Stimulated activated CD8-positive, alpha-beta memory T cell treated with anti-CD3 and anti-CD28 coated beads, Interleukin-4, amount 100 ng/mL, for 48 hours (primary cell): ENCODE data around the gene DOCK8.

Experiments
- DNase-seq: peaks from one replicate; pipeline ENCODE4 v3.0.0-alpha.2; 2020

The DOCK8 gene

DNA sequence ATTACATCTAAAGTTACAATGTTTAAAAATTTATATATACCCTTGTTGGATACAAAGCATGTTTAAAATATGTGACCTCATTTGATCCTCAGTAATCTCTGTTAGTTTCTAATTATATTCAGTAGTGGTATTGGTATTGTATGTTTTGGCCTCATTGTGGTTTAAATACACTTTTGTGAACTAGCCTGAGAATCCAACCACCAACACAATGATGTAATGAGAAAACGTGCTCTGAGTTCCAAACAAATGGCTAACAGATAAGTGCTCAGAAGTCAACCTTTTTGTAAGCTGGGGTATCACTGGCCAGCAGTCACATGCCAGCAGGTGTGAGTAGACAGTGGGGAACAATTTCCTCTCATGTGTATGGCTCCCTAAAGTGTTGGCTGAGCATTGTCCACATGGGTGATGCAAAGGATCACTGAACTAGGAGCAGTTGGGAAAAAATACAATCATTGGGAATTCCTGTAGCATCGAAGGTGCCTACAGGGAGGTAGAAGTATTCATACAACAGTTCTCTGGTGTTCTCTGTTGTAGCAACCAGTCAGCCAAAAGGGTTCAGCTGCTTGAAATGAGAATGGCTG, 56.1 kb downstream of the DOCK8 start:
- DNase-seq, result no peak

DNA sequence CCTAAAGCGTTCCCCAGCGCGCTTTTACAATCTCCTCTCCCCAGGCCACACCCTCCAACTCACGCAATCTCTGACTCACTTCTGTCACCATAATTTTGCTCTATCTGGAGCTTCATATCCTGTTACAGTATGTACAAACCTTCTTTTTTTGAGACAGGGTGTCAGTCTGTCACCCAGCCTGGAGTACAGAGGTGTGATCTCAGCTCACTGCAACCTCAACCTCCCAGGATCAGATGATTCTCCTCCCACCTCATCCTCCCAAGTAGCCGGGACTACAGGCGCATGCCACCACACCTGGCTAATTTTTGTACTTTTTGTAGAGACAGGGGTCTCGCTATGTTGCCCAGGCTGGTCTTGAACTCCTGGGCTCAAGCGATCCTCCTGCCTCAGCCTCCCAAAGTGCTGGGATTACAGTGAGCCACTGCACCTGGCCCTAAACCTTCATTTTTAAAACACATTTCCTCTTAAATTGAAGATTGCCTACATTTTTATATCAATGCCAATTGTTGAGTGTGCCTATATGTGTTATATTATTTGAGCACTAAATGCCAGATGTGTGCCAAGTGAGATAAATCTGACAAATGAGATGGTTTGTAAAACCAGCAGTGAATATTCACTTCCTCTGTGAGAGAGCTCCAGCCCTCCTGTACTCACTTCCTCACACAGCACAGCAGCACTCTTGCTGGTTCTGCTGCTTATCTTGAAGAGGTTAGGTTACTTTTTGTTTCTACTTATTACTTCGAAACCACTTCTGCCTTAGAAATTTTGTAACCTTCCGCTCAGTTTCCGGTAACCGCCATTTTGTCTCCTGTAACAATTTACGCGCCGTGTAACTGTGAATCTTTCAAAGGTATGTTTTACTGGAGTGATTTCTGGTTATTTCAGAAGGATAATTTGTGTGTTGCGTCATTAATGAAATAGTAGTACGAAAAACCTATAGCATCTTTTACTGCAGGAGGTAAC, 57.9 kb downstream of the DOCK8 start:
- DNase-seq, result peak; percentile 74

DNA sequence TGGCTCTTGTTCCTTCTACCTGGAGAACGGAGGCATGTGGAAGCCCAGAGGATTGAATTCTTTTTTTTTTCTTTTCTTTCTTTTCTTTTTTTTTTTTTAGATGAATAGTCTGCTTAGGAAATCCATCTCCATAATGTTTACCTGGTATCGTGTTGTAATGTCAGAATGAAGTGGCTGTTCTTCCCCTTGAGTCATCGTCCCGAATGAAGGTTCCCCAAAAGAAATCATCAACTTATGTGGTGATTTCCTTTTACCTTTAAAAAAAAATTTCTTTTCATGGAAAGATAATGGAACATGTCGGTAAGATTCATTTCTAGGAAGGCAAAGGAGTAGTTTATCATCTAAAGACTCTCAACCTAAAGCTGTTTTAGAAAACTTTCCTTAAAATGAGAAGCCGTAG, 59.7 kb downstream of the DOCK8 start:
- no peak for DNase-seq

DNA sequence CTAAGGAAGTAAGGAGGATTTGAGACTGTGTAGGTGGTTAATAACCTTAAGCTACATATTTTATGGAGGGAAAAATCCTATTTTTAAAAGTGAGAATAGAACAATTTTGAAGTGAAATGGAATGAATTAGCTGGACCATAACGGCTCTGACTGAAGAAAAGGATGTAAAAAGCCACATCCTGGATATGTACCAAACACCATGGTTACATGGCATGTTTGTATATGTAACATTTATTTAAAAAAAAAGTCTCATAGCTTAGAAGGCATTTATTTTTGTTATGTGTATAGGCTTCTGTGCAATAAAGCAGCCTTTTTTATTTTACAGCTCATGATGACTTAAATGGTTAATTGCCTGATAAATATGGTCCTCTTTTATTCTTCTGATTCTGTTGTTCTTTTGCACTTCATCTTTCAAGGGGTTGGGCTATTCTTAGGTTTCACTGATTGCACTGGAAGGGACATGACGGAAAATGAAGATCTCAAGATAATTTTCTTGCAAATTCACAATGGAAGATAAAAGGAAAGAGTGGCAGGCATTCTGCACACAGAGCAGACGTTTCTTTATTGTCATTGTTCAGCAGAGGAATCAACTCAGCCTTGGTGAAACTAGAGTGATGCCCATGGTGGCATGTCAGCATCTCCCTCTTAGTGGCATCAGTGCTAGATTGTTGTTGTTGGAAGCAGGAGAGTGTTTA, 63.1 kb downstream of the DOCK8 start:
- DNase-seq, result no peak

DNA sequence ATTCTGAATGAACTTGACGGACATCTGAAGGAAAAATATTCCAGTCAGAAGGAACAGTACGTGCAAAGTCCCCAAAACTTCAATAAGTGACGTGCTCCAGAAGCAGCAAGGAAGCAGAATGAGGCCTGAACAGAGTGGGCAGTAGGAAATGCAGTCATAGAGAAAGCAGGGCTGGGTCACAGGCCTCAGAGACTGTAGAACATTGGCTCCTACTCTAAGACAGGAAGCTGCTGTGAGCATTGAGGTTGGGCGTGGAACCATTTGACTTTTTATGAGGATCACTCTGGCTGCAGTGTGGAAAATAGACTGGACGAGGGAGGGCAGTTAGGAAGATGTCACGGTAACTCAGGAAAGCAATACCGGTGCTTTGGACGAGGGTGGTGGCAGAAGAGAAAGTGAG, 64.0 kb downstream of the DOCK8 start:
- DNase-seq, result peak; percentile 59

DNA sequence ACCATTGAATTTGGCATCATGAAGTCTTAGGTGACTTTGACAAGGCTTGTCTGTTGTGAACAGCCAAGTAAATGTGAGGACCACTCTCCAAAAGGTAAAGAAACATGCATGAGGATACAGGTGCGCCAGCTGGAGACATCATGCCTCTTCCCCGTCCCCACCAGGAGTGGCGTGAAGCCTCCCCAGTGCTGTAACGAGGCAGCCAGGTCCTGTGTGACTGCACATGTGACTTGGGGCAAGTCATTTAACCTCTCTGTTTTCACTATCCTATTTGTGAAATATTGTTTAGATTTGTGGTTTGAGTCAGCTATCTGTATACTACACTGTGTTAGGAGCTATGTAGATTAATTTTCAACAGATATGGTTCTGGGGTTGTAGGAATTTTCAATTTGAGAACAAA, 65.0 kb downstream of the DOCK8 start:
- no peak for DNase-seq

DNA sequence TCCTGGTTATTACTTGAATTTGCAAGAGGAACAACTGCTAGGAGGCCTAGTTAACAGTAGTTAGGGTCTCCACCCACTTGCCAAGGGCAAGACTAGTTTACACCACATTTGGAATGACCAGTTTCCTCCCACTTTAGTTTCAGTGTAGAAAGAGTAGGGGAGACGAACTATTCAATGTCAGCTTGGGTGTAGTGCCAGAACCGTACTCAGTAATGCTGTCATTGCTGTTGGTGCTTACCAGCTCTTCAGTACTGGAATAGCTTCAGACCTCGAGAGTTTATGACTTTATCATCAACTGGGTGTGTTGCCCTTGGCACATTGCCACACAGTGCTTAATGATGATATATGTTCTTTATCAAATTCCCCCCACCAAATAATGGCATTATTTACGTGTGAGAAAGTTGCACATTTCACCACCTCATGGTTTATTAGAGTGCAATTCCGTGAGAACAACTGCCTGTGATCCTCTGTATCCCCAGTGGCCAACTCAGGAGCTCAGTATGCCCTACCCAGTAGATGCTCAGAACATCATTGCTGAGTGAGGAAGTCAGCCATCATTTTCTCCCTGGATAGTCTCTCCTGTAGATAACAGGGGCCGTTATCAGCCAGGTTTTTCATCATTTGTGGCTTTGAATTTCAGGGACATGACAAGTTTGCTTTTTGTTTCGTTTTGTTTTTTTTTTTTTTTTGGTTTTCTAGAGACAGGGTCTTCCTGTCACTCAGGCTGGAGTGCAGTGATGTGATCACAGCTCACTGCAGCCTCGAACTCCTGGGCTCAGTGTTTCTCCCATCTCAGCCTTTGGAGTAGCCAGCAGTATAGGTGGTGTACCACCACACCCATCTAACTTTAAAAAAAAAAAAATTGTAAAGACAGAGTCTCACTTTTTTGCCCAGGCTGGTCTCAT, 67.3 kb downstream of the DOCK8 start:
- DNase-seq, result no peak

DNA sequence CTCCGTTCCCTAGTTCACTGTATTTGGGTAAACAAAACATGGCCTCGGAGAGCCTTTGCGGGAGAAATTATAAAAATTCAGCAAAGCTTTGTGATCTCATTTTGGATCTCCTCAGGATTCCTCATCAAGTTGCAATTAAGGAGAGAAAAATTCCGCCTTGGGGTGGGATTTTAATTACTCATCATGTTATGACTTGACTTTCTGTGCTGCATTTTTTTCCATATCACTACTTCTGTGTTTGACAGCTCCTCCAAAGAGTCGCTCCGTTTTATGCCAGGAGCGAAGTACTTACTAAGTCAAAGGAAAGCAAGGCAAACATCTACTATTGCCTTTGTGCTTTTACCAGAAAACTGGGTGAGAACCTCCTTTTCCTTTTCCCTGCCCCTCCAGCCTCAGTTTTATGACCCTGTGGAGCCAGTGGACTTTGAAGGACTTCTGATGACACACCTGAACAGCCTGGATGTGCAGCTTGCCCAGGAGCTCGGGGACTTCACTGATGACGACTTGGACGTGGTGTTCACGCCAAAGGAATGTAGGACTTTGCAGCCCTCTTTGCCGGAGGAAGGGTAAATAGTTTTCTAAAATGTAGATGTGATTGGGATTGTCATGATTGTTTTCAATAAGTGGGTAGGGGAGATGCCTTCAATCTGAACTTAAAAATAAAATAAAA, 71.5 kb downstream of the DOCK8 start:
- no peak for DNase-seq

DNA sequence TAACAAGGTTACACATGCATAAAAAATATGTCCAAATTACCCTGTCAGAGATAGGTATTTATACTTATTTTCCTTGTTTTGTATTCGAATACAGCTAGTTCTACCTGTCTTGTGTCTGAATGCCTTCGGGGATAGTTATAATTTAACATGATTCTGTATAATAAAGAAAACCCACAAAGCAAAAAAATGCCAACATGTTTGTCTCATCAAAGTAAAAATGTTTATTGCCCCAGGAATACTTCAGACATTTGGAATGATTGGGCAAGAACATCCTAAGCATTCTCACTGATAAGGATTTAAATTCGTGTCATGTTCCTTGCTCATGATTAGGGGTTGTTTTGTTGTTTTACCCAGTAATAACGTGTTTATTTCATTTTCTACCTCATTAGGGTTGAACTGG, 74.5 kb downstream of the DOCK8 start:
- no peak for DNase-seq

DNA sequence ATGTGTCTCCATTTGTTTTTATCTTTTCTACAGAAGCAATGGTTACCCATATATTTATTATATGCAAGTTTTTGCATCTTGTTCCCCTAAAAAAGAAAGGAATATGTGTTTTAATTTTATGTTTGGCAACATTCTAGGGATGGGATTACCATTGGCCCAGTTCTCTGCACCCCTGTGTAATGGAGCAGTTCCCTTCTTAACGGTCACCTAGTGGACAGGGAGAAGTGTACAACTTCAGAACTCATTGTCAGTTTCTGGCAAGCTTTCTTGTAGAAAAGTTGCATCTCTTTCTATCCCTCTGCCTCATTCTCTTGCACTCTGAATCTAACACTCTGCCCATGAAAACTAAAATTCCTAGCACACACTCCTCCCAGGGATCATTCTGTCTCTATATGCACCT, 78.2 kb downstream of the DOCK8 start:
- DNase-seq, result no peak

DNA sequence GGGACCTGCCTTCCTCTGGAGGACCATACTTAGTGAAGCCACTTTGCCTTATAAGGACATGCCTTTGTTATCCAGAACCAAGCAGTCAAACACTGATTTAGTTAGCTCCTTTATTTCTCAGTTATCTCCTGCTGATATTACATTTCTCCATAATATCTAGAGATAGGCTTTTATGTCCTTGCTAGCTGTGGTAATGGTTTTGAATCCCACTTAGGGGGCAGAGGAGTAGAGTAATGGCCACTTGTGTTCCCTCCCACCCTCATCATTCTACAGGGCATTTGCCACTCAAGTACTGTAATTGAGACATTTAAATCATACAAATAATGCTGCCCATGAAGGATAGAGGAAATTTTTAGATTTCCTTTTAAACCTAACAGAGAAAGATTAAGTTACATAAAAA, 80.9 kb downstream of the DOCK8 start:
- no peak for DNase-seq

DNA sequence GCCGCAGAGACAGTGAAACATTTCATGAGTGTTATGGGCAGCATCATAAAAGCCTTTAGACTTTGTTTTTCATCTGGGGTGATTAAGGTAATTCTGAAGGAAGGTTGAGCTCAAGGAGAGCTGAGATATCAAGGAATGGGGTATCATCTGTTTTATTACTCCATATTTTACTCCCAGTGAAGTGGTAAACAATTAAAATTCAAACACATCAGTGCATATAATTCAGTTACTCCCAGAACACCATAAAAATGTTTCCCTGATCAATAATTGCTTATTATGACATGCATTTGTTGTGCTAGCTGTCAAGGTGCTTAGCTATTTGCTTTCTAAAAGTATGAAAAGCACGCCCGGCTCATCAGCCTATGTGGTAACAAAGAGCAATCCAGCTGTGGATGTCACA, 81.7 kb downstream of the DOCK8 start:
- DNase-seq, result no peak

DNA sequence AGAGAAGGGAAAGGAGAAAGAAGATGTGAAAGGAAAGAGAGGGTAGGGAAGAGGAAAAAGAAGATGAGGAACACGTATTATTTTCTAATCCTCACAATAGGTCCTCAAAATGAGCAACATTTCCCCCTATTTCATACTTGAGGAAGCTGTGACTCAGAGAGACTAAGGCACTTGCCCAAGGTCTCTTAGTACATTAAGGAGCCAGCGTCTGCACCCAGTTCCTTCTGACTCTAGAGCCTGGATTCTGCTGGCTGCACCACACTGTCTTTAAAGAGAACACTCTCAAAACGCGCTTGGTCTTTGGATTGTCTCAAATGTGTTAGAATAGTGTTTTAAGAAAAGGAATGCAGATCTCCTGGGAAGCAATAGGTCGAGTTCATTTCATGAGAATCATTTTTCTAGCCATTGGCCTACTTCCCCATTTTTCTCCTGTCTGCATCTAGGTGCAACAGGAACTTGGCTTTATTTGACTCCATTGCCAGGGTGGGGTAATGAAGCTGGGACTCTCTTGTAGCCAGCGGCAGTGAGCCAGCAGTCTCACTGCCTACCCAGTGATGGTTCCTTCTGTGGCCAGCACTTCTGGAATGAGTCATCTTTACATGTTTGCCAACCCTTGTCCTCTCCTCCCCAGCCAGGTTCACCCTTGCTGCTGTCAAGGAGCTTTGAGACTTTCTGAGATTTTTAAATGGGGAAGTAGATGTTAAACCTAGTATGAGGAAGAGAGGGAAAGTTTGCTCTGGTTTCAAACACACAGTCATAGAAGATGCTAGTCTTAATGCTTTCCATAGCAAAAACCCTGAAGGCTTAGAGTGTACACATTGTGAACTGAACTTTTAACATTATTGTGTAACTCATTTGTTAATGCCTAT, 82.7 kb downstream of the DOCK8 start:
- no peak for DNase-seq

DNA sequence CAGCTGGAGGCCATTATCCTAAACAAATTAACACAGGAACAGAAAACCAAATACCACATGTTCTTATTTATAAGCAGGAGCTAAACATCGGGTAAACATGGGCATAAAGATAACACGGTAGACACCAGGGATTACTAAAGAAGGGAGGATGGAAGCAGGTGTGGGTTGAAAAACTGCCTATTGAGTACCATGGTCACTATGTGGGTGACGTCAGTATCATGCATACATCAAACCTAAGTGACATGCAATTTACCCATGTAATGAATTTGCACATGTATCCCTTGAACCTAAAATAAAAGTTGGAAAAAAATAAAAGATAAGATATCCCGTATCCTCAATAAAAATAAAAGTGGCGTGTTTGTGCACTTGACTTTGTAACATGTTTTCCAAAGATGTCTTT, 88.8 kb downstream of the DOCK8 start:
- DNase-seq, result no peak

DNA sequence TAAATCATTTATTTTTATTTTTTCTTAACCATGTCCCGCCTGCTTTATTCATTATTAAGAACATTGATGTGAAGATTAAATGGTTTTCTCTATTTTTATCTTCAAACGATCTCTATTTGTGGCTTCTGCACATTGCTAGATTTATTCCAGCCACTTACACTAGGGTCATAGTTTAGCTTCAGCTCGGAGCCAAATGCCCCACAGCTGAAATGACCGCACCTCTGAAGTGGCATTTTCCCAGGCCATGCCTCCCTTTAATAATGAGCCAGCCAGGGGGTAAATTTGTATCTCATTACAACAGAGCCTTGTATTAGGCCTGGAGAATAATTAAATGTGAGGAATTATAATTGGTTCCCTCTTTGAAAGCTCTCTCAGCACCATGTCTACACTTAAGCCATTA, 89.4 kb downstream of the DOCK8 start:
- DNase-seq, result no peak

DNA sequence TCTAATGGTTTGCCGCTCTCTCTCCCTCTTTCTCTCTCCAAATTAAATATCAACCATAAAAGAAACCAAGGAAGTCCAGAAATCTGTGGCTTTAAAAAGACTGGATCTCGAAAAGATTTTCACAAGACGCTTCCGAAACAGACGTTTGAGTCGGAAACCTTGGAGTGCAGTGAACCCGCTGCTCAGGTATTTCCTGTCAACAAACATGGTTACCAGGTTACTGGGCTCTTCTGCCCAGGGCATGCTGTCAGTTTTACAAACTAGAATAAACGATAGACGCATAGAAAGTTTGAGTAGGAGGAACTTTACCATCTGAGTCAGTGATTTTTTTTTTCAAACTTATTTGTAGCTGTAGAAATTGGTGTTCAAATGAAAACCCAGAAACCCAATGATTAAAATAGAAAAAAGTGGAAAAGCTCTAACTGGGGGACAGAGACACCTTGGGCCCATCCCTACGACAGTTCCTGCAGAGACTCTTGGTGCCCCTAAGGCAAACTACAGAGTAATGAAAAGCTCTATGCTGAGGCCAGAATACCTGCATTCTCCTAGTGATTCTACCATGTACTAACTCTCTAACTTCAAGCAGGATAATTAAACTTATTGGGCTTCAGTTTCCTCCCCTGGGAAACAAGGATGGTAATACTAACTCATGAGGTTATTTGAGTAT, 90.0 kb downstream of the DOCK8 start:
- no peak for DNase-seq

DNA sequence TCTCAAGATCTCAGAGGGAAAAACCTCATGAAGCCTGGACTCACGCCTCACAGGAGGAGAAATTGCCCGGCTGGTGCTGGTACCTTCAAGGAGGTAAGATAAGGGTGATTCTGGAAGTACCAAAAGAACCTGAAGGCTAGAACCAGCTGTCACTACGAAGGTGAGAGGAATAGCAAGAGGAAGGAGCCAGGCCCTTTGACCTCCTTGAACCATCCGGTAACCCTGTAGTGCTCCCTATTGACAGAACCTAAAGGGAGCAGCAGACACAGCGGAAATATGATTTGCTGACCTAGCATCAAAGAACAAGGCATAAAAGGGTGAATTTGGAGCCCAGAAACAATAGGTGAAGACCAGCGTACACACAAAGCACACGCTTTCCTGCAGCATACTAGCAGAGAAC, 92.2 kb downstream of the DOCK8 start:
- DNase-seq, result peak; percentile 54

DNA sequence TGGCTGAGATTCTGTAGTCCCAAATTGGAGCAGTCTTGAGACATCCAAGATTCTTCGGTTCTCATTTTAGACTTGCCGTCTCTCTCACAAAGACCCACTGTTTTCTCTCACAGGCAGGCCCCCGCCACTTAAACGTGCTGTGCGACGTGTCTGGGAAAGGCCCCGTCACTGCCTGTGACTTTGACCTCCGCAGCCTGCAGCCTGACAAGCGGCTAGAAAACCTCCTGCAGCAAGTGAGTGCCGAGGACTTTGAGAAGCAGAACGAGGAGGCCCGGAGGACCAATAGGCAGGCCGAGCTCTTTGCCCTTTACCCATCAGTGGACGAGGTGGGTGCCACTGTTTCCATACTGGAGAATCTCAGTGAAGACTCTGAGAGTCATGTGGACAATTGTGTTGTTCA, 97.2 kb downstream of the DOCK8 start:
- no peak for DNase-seq

DNA sequence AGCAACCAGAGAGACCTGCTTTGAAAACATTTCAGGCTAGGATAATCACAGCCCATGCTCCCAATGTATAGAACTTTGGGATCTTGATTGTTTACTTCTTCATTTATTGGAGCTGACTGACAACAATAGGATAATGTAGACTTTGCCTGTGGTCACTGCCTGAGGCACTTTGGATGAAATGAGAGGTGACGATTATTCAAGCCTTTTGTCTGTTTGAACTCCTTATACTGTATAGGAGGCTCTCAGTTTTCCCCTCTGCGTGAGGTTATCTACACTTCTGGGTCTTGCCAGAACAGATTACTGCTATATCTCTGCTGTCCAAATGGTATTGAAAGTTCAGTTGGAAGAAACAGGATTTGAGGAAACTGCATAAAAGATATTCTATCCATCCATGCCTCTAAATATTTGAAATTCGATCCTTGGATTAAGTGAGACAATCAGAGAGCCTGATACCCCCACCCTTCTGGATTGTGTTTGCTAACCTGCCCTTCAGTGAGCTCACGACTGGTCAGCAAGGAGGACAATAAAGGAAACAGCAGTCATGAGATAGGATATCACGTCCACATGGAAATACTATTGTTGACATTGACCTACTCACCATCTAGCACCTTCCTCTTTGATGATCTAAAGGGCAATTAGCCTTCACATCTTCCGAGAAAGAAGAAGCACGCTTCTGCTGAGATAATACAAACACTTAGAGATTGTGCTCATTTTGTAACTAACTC, 98.1 kb downstream of the DOCK8 start:
- no peak for DNase-seq

DNA sequence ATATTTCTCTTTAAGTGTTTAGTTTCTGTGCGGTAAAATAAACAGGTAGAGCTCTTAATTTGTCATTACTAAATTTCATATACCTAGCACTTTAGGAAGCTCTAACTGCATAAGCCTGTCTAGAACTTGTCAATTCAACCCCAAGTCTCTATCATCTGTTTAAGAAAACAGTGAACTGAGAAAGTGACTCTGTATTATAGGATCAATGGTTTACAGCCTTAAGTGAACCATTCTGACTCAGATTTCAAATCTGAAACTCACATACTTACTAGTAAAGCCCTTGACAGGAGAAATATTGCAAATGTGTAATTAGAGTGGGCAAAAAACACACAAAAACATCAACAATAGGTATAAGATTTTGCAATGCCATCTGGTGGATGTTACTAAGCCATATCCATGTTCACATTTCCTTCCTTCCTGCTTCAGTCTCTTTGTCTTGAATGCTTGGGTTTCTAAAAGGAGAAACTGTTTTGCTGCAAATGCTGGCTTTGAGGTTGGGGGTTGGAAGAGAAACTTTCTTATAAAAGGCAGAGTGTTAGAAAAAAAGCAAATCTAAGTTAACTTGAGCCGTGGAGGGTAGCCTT, 101.8 kb downstream of the DOCK8 start:
- no peak for DNase-seq
